SK-N-SH treated with all-trans-retinoic acid at 6 μM for 48 hours (cell line): ENCODE measurements around the gene VCX2.

Experiments used
- ATAC-seq: fragments of 200-7000 bp; cut with Tn5 transposase; 3 replicates; pipeline ENCODE4 v1.9.1; 2020; ENCODE audit warnings: mild to moderate bottlenecking, moderate library complexity
- ARNTL ChIP-seq: fragments of 450-650 bp; formaldehyde crosslinking; IDR thresholded peaks from 2 replicates; pipeline ENCODE4 v1.5.0; 2020; ENCODE audit warnings: low read depth, mild to moderate bottlenecking, moderate library complexity, borderline replicate concordance
- BACH2 ChIP-seq: fragments of 250-450 bp; sonication (Bioruptor Pico); IDR thresholded peaks from 2 replicates; pipeline ENCODE4 v1.9.0; 2021; ENCODE audit warnings: mild to moderate bottlenecking, borderline replicate concordance
- CSDC2 ChIP-seq: fragments of 250-450 bp; sonication (Bioruptor Pico); IDR thresholded peaks from 2 replicates; pipeline ENCODE4 v1.5.0; 2020; ENCODE audit warnings: mild to moderate bottlenecking, moderate library complexity
- ESRRG ChIP-seq: fragments of 250-450 bp; sonication (Bioruptor Pico); IDR thresholded peaks from 2 replicates; pipeline ENCODE4 v1.6.1; 2021; ENCODE audit warnings: mild to moderate bottlenecking
- GLIS3 ChIP-seq: fragments of 250-450 bp; sonication (Bioruptor Pico); IDR thresholded peaks from 2 replicates; pipeline ENCODE4 v1.5.0; 2020; ENCODE audit warnings: mild to moderate bottlenecking, moderate library complexity
- ISL1 ChIP-seq: fragments of 250-450 bp; sonication (Bioruptor Pico); IDR thresholded peaks from 2 replicates; pipeline ENCODE4 v2.1.2; 2022; ENCODE audit warnings: mild to moderate bottlenecking, moderate library complexity
- OSR1 ChIP-seq: fragments of 250-450 bp; sonication (Bioruptor Pico); IDR thresholded peaks from 2 replicates; pipeline ENCODE4 v1.8.0; 2022; ENCODE audit warnings: moderate library complexity, mild to moderate bottlenecking, inconsistent platforms
- PPARA ChIP-seq: fragments of 250-450 bp; sonication (Bioruptor Pico); IDR thresholded peaks from 2 replicates; pipeline ENCODE4 v1.5.0; 2020; ENCODE audit warnings: mild to moderate bottlenecking, borderline replicate concordance
- RARB ChIP-seq: fragments of 250-450 bp; sonication (Bioruptor Pico); IDR thresholded peaks from 2 replicates; pipeline ENCODE4 v1.8.0; 2021; ENCODE audit warnings: mild to moderate bottlenecking, moderate library complexity
- SNAI2 ChIP-seq: fragments of 250-450 bp; sonication (Bioruptor Pico); IDR thresholded peaks from 2 replicates; pipeline ENCODE4 v1.5.0; 2020; ENCODE audit warnings: mild to moderate bottlenecking, moderate library complexity
- TCF4 ChIP-seq: fragments of 250-450 bp; sonication (Bioruptor Pico); IDR thresholded peaks from 2 replicates; pipeline ENCODE4 v1.8.0; 2021; ENCODE audit warnings: mild to moderate bottlenecking, moderate library complexity, borderline replicate concordance
- TOX ChIP-seq: fragments of 250-450 bp; sonication (Bioruptor Pico); IDR thresholded peaks from 2 replicates; pipeline ENCODE4 v1.8.0; 2021; ENCODE audit warnings: mild to moderate bottlenecking, moderate library complexity, borderline replicate concordance
- ZC3H10 ChIP-seq: fragments of 250-450 bp; sonication (Bioruptor Pico); IDR thresholded peaks from 2 replicates; pipeline ENCODE4 v1.5.1; 2021; ENCODE audit warnings: mild to moderate bottlenecking, moderate library complexity
- ZFP3 ChIP-seq: fragments of 250-450 bp; sonication (Bioruptor Pico); IDR thresholded peaks from 2 replicates; pipeline ENCODE4 v1.5.0; 2020; ENCODE audit warnings: mild to moderate bottlenecking, moderate library complexity
- ZFP30 ChIP-seq: fragments of 450-650 bp; formaldehyde crosslinking; IDR thresholded peaks from 2 replicates; pipeline ENCODE4 v1.5.0; 2022; ENCODE audit warnings: mild to moderate bottlenecking, moderate library complexity
- ZNF565 ChIP-seq: fragments of 450-650 bp; formaldehyde crosslinking; conservative IDR thresholded peaks from 2 replicates; pipeline ENCODE4 v1.5.0; 2020; ENCODE audit warnings: low read depth, mild to moderate bottlenecking, moderate library complexity
- ZNF70 ChIP-seq: fragments of 450-650 bp; formaldehyde crosslinking; IDR thresholded peaks from 2 replicates; pipeline ENCODE4 v1.5.0; 2020; ENCODE audit warnings: mild to moderate bottlenecking, moderate library complexity
- TF ChIP-seq, protein P1 (sequence below): fragments of 250-450 bp; sonication (Bioruptor Pico); IDR thresholded peaks from 2 replicates; pipeline ENCODE4 v1.5.1; 2020; ENCODE audit warnings: low read depth, mild to moderate bottlenecking, moderate library complexity
- TF ChIP-seq, protein P2 (sequence below): fragments of 250-450 bp; sonication (Bioruptor Pico); IDR thresholded peaks from 2 replicates; pipeline ENCODE4 v1.8.0; 2021; ENCODE audit warnings: low read depth, mild to moderate bottlenecking, moderate library complexity, borderline replicate concordance
- TF ChIP-seq, protein P3 (sequence below): fragments of 250-450 bp; sonication (Bioruptor Pico); IDR thresholded peaks from 2 replicates; pipeline ENCODE4 v1.5.0; 2020; ENCODE audit warnings: mild to moderate bottlenecking, moderate library complexity
- TF ChIP-seq, protein P4 (sequence below): fragments of 250-450 bp; sonication (Bioruptor Pico); IDR thresholded peaks from 2 replicates; pipeline ENCODE4 v1.8.0; 2020; ENCODE audit warnings: mild to moderate bottlenecking, moderate library complexity, borderline replicate concordance
- TF ChIP-seq, protein P5 (sequence below): fragments of 250-450 bp; sonication (Bioruptor Pico); IDR thresholded peaks from 2 replicates; pipeline ENCODE4 v1.5.1; 2021; ENCODE audit warnings: mild to moderate bottlenecking, moderate library complexity

Gene VCX2

DNA sequence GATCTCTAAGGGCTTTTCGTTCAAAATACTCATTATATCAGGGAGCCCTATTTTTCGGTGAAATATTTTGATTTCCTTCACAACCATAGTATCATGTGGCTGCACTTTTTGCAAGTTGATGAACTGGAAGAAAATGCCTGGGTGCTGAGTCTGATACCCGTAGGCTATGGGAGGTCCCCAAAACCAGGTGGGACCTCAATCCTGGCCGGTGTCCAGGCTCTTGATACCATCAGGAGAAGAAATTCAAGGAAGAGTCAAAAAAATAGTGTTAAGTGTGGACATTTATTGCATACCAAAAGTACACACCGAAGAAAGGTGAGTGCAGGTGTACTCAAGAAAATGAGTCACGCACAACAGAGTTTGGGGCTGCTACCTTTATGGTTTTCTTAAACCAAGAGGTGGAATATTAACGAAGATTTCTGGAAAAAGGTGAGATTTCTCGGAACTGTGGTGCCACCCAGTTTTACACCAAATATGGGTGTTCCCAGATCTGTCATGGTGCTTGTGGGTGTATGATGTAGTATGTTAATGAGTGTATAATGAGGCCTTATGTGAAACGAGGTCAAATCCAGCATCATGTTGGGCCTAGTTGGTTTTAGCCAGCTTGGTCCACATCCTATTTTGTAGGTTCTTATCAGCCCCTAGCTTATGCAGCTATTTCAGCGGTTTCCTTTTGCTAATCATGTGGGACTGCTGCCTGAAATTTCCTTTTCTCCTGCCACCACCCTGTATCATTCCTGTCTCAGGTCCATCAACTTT is 29.9 kb downstream of the VCX2 start:
- TF ChIP-seq, protein P1, sequence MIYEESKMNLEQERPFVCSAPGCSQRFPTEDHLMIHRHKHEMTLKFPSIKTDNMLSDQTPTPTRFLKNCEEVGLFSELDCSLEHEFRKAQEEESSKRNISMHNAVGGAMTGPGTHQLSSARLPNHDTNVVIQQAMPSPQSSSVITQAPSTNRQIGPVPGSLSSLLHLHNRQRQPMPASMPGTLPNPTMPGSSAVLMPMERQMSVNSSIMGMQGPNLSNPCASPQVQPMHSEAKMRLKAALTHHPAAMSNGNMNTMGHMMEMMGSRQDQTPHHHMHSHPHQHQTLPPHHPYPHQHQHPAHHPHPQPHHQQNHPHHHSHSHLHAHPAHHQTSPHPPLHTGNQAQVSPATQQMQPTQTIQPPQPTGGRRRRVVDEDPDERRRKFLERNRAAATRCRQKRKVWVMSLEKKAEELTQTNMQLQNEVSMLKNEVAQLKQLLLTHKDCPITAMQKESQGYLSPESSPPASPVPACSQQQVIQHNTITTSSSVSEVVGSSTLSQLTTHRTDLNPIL (CRISPR knock-in tag), result no peak
- TF ChIP-seq GLIS3 (CRISPR knock-in tag) (no peak), OSR1 (CRISPR knock-in tag) (no peak), TCF4 (no peak), ZFP30 (CRISPR knock-in tag) (no peak), ESRRG (CRISPR knock-in tag) (no peak), PPARA (CRISPR knock-in tag) (no peak), SNAI2 (CRISPR knock-in tag) (no peak), RARB (CRISPR knock-in tag) (no peak), ZFP3 (no peak), ZNF565 (CRISPR knock-in tag) (no peak), BACH2 (CRISPR knock-in tag) (no peak), ZC3H10 (no peak), CSDC2 (CRISPR knock-in tag) (no peak), ISL1 (no peak)
- TF ChIP-seq, protein P2, sequence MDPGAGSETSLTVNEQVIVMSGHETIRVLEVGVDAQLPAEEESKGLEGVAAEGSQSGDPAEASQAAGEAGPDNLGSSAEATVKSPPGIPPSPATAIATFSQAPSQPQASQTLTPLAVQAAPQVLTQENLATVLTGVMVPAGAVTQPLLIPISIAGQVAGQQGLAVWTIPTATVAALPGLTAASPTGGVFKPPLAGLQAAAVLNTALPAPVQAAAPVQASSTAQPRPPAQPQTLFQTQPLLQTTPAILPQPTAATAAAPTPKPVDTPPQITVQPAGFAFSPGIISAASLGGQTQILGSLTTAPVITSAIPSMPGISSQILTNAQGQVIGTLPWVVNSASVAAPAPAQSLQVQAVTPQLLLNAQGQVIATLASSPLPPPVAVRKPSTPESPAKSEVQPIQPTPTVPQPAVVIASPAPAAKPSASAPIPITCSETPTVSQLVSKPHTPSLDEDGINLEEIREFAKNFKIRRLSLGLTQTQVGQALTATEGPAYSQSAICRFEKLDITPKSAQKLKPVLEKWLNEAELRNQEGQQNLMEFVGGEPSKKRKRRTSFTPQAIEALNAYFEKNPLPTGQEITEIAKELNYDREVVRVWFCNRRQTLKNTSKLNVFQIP (CRISPR knock-in tag), result no peak
- TF ChIP-seq, protein P3, sequence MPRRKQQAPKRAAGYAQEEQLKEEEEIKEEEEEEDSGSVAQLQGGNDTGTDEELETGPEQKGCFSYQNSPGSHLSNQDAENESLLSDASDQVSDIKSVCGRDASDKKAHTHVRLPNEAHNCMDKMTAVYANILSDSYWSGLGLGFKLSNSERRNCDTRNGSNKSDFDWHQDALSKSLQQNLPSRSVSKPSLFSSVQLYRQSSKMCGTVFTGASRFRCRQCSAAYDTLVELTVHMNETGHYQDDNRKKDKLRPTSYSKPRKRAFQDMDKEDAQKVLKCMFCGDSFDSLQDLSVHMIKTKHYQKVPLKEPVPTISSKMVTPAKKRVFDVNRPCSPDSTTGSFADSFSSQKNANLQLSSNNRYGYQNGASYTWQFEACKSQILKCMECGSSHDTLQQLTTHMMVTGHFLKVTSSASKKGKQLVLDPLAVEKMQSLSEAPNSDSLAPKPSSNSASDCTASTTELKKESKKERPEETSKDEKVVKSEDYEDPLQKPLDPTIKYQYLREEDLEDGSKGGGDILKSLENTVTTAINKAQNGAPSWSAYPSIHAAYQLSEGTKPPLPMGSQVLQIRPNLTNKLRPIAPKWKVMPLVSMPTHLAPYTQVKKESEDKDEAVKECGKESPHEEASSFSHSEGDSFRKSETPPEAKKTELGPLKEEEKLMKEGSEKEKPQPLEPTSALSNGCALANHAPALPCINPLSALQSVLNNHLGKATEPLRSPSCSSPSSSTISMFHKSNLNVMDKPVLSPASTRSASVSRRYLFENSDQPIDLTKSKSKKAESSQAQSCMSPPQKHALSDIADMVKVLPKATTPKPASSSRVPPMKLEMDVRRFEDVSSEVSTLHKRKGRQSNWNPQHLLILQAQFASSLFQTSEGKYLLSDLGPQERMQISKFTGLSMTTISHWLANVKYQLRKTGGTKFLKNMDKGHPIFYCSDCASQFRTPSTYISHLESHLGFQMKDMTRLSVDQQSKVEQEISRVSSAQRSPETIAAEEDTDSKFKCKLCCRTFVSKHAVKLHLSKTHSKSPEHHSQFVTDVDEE (CRISPR knock-in tag), result no peak
- TF ChIP-seq, protein P4, sequence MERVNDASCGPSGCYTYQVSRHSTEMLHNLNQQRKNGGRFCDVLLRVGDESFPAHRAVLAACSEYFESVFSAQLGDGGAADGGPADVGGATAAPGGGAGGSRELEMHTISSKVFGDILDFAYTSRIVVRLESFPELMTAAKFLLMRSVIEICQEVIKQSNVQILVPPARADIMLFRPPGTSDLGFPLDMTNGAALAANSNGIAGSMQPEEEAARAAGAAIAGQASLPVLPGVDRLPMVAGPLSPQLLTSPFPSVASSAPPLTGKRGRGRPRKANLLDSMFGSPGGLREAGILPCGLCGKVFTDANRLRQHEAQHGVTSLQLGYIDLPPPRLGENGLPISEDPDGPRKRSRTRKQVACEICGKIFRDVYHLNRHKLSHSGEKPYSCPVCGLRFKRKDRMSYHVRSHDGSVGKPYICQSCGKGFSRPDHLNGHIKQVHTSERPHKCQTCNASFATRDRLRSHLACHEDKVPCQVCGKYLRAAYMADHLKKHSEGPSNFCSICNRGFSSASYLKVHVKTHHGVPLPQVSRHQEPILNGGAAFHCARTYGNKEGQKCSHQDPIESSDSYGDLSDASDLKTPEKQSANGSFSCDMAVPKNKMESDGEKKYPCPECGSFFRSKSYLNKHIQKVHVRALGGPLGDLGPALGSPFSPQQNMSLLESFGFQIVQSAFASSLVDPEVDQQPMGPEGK (CRISPR knock-in tag), result no peak
- TF ChIP-seq, protein P5, sequence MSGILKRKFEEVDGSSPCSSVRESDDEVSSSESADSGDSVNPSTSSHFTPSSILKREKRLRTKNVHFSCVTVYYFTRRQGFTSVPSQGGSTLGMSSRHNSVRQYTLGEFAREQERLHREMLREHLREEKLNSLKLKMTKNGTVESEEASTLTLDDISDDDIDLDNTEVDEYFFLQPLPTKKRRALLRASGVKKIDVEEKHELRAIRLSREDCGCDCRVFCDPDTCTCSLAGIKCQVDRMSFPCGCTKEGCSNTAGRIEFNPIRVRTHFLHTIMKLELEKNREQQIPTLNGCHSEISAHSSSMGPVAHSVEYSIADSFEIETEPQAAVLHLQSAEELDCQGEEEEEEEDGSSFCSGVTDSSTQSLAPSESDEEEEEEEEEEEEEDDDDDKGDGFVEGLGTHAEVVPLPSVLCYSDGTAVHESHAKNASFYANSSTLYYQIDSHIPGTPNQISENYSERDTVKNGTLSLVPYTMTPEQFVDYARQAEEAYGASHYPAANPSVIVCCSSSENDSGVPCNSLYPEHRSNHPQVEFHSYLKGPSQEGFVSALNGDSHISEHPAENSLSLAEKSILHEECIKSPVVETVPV (CRISPR knock-in tag), result no peak
- no peak for ATAC-seq

DNA sequence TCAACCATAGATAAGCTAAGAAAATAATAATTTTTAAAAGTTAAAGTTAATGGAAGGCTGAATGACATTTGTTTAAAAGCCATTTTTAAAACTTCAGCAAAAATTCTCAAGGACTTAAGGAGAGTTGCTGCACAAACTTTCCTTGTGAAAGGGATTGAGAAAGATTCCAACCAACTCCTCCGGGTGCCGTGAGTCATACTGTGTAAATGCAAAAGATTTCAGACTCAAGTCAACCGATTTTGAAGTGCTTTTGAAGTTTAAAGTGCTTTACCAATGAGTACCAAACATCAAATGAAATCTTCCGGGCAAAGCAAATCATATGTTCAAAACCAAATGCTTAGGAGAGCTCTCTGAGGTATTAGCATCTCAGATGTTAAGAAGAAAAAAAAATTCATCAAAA is 31.4 kb downstream of the VCX2 start:
- ATAC-seq, result no peak
- TF ChIP-seq, protein P3 (CRISPR knock-in tag), result no peak
- TF ChIP-seq GLIS3 (CRISPR knock-in tag), result no peak
- no peak for TF ChIP-seq CSDC2 (CRISPR knock-in tag)
- TF ChIP-seq PPARA (CRISPR knock-in tag), result no peak
- TF ChIP-seq, protein P2 (CRISPR knock-in tag), result no peak
- no peak for TF ChIP-seq ZFP3
- TF ChIP-seq SNAI2 (CRISPR knock-in tag), result no peak
- TF ChIP-seq ZNF70 (CRISPR knock-in tag), result no peak
- no peak for TF ChIP-seq RARB (CRISPR knock-in tag)
- no peak for TF ChIP-seq OSR1 (CRISPR knock-in tag)
- TF ChIP-seq TOX (CRISPR knock-in tag), result no peak
- no peak for TF ChIP-seq ESRRG (CRISPR knock-in tag)
- no peak for TF ChIP-seq ARNTL (CRISPR knock-in tag)
- no peak for TF ChIP-seq ZC3H10
- TF ChIP-seq TCF4, result no peak
